OCI-LY3 (cell line): ENCODE results near the gene NUMA1.

ENCODE experiments used
- CTCF ChIP-seq: fragments of 200-600, 300-600 bp; sonication (generic); IDR thresholded peaks from 2 replicates; pipeline ENCODE4 v1.5.1; 2014; ENCODE audit warnings: antibody characterized with exemption, low read length, low read depth
- EZH2phosphoT487 ChIP-seq: fragments of 200-600 bp; shearing (Covaris generic); IDR thresholded peaks from 2 replicates; pipeline ENCODE4 v1.6.1; 2018; ENCODE audit warnings: antibody characterized with exemption, mixed run types, low read depth

DNA sequence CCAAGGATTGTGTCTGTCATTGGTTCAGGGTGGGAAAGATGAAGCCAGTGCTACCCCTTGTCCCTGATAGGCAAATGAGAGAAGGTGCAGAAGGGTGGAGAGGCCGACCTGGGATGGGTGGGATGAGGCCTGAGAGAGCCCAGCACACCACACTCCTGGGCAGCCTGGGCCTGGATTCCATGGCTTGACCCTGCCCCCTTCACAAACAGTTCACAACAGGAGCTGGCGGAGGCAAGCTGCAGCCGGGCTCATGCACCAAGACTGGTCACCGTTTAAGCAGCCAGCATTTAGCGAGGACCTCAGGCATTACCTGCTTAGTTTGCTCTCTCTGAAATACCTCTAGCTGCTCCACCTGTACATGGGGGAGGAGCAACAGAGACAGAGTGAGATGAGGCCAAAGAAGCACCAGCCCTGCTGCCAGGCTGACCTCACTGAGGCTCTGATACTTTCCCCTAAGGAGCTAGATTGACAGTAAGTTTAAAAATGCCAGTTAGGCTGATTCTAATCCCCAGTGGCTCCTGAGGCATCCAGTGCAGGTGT lies 68.2 kb downstream of the NUMA1 start:
- TF ChIP-seq CTCF (no peak), EZH2phosphoT487 (no peak)
